BJ (cell line): ENCODE measurements around the gene NAP1L2. TPM values are rescaled to one million over a fixed set of nuclear protein-coding genes. Genes with fewer than 3 reads are reported as not detected.
"Not testable (repeated sequence)": the region's sequence is repeated elsewhere in the genome, so short reads cannot be mapped to it uniquely, and the experiment has no call there.

Source experiments
- CTCF ChIA-PET: fragments of 350-600 bp; formaldehyde crosslinking; extraction: SDS; loops from one replicate; lab custom pipeline; 2021; ENCODE audit warnings: antibody characterized with exemption, inconsistent platforms; lab: Yijun Ruan, JAX
- POLR2A ChIA-PET: fragments of 300-600 bp; sonication (Branson Sonifier 250); formaldehyde crosslinking; extraction: SDS; loops from one replicate; lab custom pipeline; 2021; ENCODE audit warnings: antibody characterized with exemption; lab: Charles Lee
- DNase-seq: peaks from one replicate; pipeline ENCODE4 v3.0.0-alpha.2; 2011; ENCODE audit warnings: low read depth
- H3K27me3 ChIP-seq: 2 replicates; pipeline ENCODE4 v1.6.0; 2011; ENCODE audit warnings: low read length; ENCODE audit not compliant: control insufficient read depth, insufficient read depth
- H3K36me3 ChIP-seq: 2 replicates; pipeline ENCODE4 v1.5.1; 2011; ENCODE audit warnings: low read length; ENCODE audit not compliant: control insufficient read depth, insufficient read depth
- H3K4me3 ChIP-seq: 2 replicates; pipeline ENCODE4 v1.5.1; 2011; ENCODE audit warnings: low read depth, mild to moderate bottlenecking, control low read depth, low read length
- CTCF ChIP-seq: IDR thresholded peaks from 2 replicates; pipeline ENCODE4 v1.5.1; 2011; ENCODE audit warnings: low read depth, mild to moderate bottlenecking, control low read depth, inconsistent platforms, low read length, moderate library complexity; ENCODE audit not compliant: insufficient read depth
- polyA plus RNA-seq: library from polyadenylated mRNA; depleted of rRNA; stranded (reverse); fragments of >200 nt; gene quantifications from 2 replicates; pipeline ENCODE4 v1.2.3, GENCODE V29; 2011; rRNA removed

Gene NAP1L2
- polyA plus RNA-seq, 1 experiment, result not detected

- POLR2A ChIA-PET, result no interaction called here
- no peaks in the 10 kb centered on the region for H3K27me3 ChIP-seq
- no peak for TF ChIP-seq CTCF
- CTCF ChIA-PET, result no interaction called here
- H3K36me3 ChIP-seq, result no peaks in the 10 kb centered on the region
- DNase-seq, result no peak
- H3K4me3 ChIP-seq, result no peak overlapping the region; the same call in 1 of the 2 replicates
Measured at GRCh38 chrX:73213734-73214425, 771 bp downstream of the NAP1L2 start.

- H3K4me3 ChIP-seq, result no peak overlapping the region
- POLR2A ChIA-PET, result no interaction called here
- DNase-seq, result no peak
- CTCF ChIA-PET, result interaction anchor here (0.7 kb wide), 1 partner anchor 968 kb away, joined by 3 read pairs; the partner anchor contains the start of gene ERCC6L
- H3K27me3 ChIP-seq, result no peaks in the 10 kb centered on the region
- no peak for TF ChIP-seq CTCF
- no peaks in the 10 kb centered on the region for H3K36me3 ChIP-seq
Measured at GRCh38 chrX:73206366-73206765, 8.3 kb downstream of the NAP1L2 start.

GRCh38 chrX:73182502-73183114, 32.0 kb downstream of the NAP1L2 start:
- Histone ChIP-seq H3K4me3 (no peak overlapping the region), H3K36me3 (no peaks in the 10 kb centered on the region), H3K27me3 (no peaks in the 10 kb centered on the region)
- DNase-seq, result no peak
- POLR2A ChIA-PET, result no interaction called here
- CTCF ChIA-PET, result no interaction called here
- TF ChIP-seq CTCF, result no peak

GRCh38 chrX:73168945-73169344, 45.7 kb downstream of the NAP1L2 start:
- H3K27me3 ChIP-seq, POLR2A ChIA-PET, H3K4me3 ChIP-seq, H3K36me3 ChIP-seq, CTCF ChIA-PET, DNase-seq: not testable (repeated sequence)

Other genes starting within 250 kb of the NAP1L2 start
- not detected in 2 replicates for gene PABPC1L2B, start 211.9 kb downstream of the NAP1L2 start, polyA plus RNA-seq
- gene PABPC1L2A, start 135.3 kb downstream of the NAP1L2 start, polyA plus RNA-seq, result not detected in 2 replicates
- not detected in 2 replicates for gene CDX4, start 232.2 kb upstream of the NAP1L2 start, polyA plus RNA-seq